Astrocyte of the cerebellum (primary cell): Measurements from ENCODE around the gene CA5A.
"Not testable (repeated sequence)": the region's sequence is repeated elsewhere in the genome, so short reads cannot be mapped to it uniquely, and the experiment has no call there.

ENCODE experiments used
- DNase-seq: peaks from one replicate; pipeline ENCODE4 v3.0.0-alpha.2; 2011; ENCODE audit warnings: low read depth
- H3K4me3 ChIP-seq: 2 replicates; pipeline ENCODE4 v1.5.1; 2011; ENCODE audit warnings: mild to moderate bottlenecking, low read depth, low read length, moderate library complexity
- in situ Hi-C: cut with HindIII; loops from 2 replicates; pipeline ENCODE4 v1.10.0; 2017; ENCODE audit warnings: low sequenced_read_pairs
- TF ChIP-seq, protein P1 (sequence below): IDR thresholded peaks from 2 replicates; pipeline ENCODE4 v1.5.1; 2012; ENCODE audit warnings: low read length, low read depth, moderate library complexity, mild to moderate bottlenecking; ENCODE audit errors: missing control alignments

The CA5A gene

DNA sequence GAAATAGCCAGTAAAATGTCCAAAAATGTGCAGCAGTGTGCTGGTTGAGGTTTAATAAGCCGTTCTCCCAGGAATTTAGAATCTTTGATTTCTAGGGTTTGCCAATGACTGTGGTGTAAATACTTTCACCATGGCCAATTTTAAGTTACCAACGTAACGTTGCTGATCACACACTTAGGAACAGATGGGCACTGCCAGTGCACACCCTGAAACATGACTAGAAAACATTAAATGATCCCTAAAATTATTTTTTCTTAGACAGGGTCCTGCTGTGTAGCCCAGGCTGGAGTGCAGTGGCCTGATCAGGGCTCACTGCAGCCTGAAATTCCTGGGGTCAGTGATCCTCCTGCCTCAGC lies 3.2 kb downstream of the CA5A start:
- H3K4me3 ChIP-seq = no peak overlapping the region
- in situ Hi-C loops = no loop called here
- no peak for DNase-seq
- TF ChIP-seq, protein P1, sequence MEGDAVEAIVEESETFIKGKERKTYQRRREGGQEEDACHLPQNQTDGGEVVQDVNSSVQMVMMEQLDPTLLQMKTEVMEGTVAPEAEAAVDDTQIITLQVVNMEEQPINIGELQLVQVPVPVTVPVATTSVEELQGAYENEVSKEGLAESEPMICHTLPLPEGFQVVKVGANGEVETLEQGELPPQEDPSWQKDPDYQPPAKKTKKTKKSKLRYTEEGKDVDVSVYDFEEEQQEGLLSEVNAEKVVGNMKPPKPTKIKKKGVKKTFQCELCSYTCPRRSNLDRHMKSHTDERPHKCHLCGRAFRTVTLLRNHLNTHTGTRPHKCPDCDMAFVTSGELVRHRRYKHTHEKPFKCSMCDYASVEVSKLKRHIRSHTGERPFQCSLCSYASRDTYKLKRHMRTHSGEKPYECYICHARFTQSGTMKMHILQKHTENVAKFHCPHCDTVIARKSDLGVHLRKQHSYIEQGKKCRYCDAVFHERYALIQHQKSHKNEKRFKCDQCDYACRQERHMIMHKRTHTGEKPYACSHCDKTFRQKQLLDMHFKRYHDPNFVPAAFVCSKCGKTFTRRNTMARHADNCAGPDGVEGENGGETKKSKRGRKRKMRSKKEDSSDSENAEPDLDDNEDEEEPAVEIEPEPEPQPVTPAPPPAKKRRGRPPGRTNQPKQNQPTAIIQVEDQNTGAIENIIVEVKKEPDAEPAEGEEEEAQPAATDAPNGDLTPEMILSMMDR = no peak

DNA sequence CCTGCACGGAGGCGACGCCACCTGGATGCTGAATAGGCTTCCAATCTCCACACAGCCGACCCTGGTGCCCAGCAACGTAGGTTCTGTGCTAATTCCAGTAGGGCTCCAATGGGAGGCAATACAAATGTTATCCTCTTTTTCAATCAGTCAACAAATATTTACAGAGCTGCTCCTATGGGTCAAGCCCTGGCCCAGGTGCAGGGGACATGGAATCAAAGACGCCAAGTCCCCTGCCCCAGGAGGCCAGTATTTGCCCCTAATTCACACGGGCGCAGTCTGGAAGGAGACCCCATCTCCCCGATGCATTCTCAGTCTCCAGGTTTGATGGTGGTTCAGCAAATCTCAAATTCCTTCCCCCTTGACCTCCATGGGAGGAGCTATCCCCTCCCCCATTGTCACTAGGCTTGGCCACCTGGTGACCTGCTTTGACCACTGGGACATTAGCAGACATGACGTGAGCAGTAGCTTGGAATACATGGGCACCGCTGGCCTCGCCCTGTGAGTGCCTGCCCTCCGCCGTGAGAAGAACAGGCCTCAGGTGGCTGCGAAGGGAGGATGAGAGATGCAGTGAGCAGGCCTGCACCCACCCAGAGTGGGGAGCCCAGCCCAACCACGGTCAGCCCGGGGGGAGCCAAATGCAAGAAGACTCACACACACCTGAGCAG lies 3.7 kb downstream of the CA5A start:
- in situ Hi-C loops, DNase-seq, H3K4me3 ChIP-seq: not testable (repeated sequence)

DNA sequence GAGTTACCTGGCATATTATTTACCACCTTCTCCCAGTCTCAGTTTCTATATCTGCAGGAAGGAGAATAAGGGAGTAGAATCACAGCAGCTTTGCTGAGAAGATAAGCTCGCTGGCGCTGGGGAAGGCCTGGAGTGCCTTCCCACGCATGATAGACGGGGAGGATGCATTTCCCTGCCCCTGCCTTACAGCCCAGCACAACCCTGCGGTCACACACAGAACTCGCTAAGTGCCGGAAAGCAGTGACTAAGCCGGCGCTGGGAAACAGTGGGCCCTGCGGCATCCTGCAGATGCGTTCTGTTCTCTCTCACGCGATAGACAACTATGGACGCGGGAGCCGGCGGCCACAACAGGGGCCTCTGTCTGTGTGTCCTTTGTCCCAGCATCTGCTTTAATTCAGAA lies 4.8 kb downstream of the CA5A start:
- in situ Hi-C loops = no loop called here

DNA sequence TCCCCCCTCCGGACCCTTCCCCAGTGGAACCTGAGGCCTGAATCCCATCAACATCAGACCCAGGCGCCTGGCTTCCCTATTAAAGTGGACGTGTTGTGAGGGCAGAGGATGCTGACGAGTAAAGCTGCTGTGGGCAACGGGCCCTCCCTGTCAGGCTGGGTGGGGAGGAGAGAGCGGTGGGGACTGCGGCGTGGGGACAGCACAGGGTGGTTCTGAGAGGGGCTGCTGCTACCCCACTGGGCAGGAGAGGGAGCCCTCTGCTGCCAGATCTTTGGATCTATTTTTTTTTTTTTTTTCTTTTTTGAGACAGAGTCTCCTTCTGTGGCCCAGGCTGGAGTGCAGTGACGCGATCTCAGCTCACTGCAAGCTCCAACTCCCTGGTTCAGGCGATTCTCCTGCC lies 5.9 kb downstream of the CA5A start:
- no peak overlapping the region for H3K4me3 ChIP-seq
- in situ Hi-C loops = no loop called here
- DNase-seq = no peak
- TF ChIP-seq, protein P1 = peak; percentile 42

More for the DNA sequence above, 4.8 kb downstream of the CA5A start:
- peak; percentile 64 for DNase-seq
- TF ChIP-seq, protein P1 = no peak
- H3K4me3 ChIP-seq = no peak overlapping the region

DNA sequence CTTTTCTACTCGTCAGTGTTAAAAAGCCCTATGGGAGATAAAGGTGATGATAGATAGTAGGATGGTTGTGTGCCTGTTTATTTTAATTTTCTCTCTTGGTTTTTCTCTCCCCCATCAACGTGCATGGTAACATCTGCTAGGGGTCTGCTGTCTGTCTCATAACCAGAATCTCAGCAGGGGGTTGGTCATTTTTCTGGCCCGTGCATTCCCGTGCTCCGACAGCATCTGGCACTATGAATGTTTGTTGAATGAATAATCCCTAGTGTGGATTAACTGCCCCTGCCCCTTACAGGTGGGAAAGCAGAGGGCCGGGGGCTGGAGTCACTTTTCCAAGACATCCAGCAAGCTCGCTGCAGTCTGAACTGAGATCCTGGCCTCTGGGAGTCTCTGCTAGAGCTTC lies 6.3 kb downstream of the CA5A start:
- no peak for DNase-seq
- TF ChIP-seq, protein P1 = no peak
- in situ Hi-C loops = no loop called here
- no peak overlapping the region for H3K4me3 ChIP-seq

DNA sequence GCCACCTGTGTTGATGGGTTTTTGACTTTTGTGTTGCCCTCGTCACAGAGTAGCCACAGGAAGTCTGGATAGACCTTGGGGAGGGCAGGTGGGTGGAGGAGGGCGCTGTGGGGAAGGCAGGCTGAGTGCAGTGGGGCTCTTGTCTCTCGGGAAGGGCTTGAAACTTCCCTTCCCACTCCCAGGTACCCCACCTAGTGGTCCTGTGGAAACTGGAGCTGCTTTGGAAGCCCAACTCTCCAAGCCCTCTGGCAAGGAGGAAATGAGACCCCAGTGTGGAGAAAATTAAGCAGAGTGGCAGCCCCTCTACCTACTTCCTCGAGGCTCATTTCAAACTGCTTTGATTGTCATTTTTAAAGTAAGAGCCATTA lies 9.2 kb downstream of the CA5A start:
- in situ Hi-C loops = no loop called here
- H3K4me3 ChIP-seq = no peak overlapping the region
- DNase-seq = no peak
- TF ChIP-seq, protein P1 = peak; percentile 17

DNA sequence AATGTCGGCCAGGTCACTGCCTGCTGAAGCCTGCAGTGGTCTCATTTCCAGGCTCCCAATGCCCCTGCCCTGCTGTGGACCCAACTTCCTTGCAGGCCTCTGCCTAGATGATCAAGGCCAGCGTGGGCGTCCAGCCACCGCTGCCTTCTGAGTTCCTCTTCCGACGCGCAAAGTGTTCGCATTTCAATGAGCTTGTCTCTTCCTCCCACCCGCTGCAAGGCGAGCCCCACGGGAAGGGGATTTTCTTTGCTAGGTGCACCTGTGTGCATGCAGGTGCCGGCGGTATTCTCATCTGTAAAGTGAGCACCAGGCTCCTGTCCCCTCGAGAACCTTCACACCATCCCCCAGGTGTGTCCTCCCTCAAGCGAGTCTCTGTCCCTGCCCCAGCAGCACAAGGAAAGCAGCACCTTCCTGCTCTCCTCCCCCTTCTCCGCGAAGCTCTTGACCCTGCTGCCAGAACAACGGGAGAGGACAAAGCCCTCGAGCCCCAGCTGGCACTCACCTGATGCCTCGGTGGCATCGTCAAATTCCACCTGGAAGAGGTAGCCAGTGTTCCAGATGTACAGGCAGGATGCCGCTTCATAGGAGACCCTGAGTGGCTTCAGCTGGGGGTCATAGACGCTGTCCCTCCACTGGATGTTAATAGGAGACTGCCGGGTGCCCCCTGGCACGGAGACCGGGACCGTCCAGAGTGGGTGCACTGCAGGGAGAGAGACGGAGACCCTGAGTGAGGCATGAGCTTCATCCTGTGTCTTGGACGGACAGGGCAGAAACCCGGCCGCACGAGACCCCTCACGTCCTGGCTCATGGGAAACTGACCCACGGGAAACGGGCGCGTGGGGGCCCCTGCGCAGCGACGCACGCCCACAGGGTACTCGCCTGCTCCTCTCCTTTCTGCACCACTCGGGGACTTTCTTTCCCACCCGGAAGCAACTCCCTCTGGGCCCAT lies 9.8 kb downstream of the CA5A start:
- DNase-seq = no peak
- no peak overlapping the region for H3K4me3 ChIP-seq
- in situ Hi-C loops = no loop called here
- TF ChIP-seq, protein P1 = no peak
